K562 (cell line): Measurements from ENCODE around the gene ZNF155. TPM values are rescaled to one million over a fixed set of nuclear protein-coding genes. Genes with fewer than 3 reads are reported as not detected.

Experiments used
- ATAC-seq: fragments of 200-7000 bp; cut with Tn5 transposase; 3 replicates; pipeline ENCODE4 v1.9.1; 2020; ENCODE audit warnings: moderate library complexity
- BruUV-seq: library from RNA; stranded (reverse); fragments of 400-500 nt; replicated peaks from 2 replicates; lab custom pipeline; 2021; lab: Mats Ljungman, UMichigan
- CTCF ChIA-PET: fragments of 300-600 bp; formaldehyde crosslinking; extraction: SDS; loops from one replicate; lab custom pipeline; 2021; ENCODE audit warnings: low intra/inter-chr PET ratio; lab: Yijun Ruan, JAX
- POLR2A ChIA-PET: fragments of 300-600, 350-650 bp; sonication (Branson Sonifier 250); formaldehyde crosslinking; extraction: SDS; loops from one replicate; lab custom pipeline; 2021; ENCODE audit warnings: antibody characterized with exemption, inconsistent platforms; lab: Yijun Ruan, JAX
- DNase-seq, 4 experiments: peaks; one replicate each; pipeline versions ENCODE4 v3.0.0 to v3.0.0-alpha.2; 2011 to 2018; ENCODE audit warnings: low spot score in 3 of 4, mixed read lengths in 3 of 4; ENCODE audit errors: extremely low read depth in 1 of 4
- FAIRE-seq: peaks from 2 replicates; lab custom pipeline; 2011; peaks lifted over from hg19 to GRCh38; lab: Jason Lieb, UNC
- H2AFZ ChIP-seq: 2 replicates; pipeline ENCODE4 v1.6.0; 2011; ENCODE audit warnings: low read depth, low read length, control low read depth, inconsistent platforms
- H3K27ac ChIP-seq: fragments of 200-600 bp; 3 replicates; pipeline ENCODE4 v1.8.0; 2011; ENCODE audit warnings: low read depth, mild to moderate bottlenecking, control low read depth, inconsistent platforms, low read length, moderate library complexity, mixed read lengths; ENCODE audit errors: extremely low read depth
- H3K27me3 ChIP-seq, 2 experiments: fragments of 300-600 bp in 1 of 2; 2 replicates in 1 of 2; 3 replicates in 1 of 2; pipeline versions ENCODE4 v1.6.0 to v1.8.0; 2011; ENCODE audit warnings: inconsistent platforms in 2 of 2, low read length in 2 of 2, mild to moderate bottlenecking in 1 of 2, mixed read lengths in 1 of 2, moderate library complexity in 1 of 2; ENCODE audit not compliant: control insufficient read depth in 2 of 2, insufficient read depth in 2 of 2
- H3K36me3 ChIP-seq: fragments of 300-600 bp; 3 replicates; pipeline ENCODE4 v1.8.0; 2011; ENCODE audit warnings: mild to moderate bottlenecking, low read length, inconsistent platforms; ENCODE audit not compliant: control insufficient read depth, insufficient read depth
- H3K4me1 ChIP-seq, 2 experiments: fragments of 200-600 bp in 1 of 2; replicated peaks in 1 of 2; 2 replicates in 1 of 2; 3 replicates in 1 of 2; pipeline versions ENCODE4 v1.5.1 to v1.8.0; 2011; ENCODE audit warnings: inconsistent platforms in 2 of 2, low read length in 2 of 2, mild to moderate bottlenecking in 1 of 2, mixed read lengths in 1 of 2, moderate library complexity in 1 of 2; ENCODE audit not compliant: control insufficient read depth in 2 of 2, insufficient read depth in 2 of 2
- H3K4me2 ChIP-seq: 2 replicates; pipeline ENCODE4 v1.6.1; 2011; ENCODE audit warnings: low read length, control low read depth, inconsistent platforms, mixed read lengths; ENCODE audit not compliant: insufficient read depth
- H3K4me3 ChIP-seq: fragments of 200-600 bp; sonication (generic), shearing (Covaris generic); 2 replicates; pipeline ENCODE4 v1.5.1; 2016; ENCODE audit warnings: control low read depth, inconsistent platforms
- H3K79me2 ChIP-seq: fragments of 200-600 bp; 3 replicates; pipeline ENCODE4 v1.8.0; 2011; ENCODE audit warnings: low read length, inconsistent platforms; ENCODE audit not compliant: control insufficient read depth, insufficient read depth
- H3K9ac ChIP-seq, 2 experiments: 2 replicates each; pipeline versions ENCODE4 v1.6.0 to v1.6.1; 2011; ENCODE audit warnings: low read depth in 2 of 2, low read length in 2 of 2, control low read depth in 1 of 2, inconsistent platforms in 1 of 2, mild to moderate bottlenecking in 1 of 2, mixed read lengths in 1 of 2; ENCODE audit not compliant: insufficient read depth in 1 of 2
- H3K9me1 ChIP-seq: one replicate; pipeline ENCODE4 v1.6.0; 2011; ENCODE audit warnings: inconsistent platforms, mild to moderate bottlenecking, low read length, moderate library complexity; ENCODE audit not compliant: control insufficient read depth, insufficient read depth
- H3K9me3 ChIP-seq: replicated peaks from 2 replicates; pipeline ENCODE4 v1.5.1; 2011; ENCODE audit warnings: low read depth, low read length, inconsistent platforms; ENCODE audit not compliant: control insufficient read depth, insufficient read depth
- H4K20me1 ChIP-seq: replicated peaks from 2 replicates; pipeline ENCODE4 v1.6.1; 2011; ENCODE audit warnings: low read length, inconsistent platforms, mixed read lengths; ENCODE audit not compliant: control insufficient read depth, insufficient read depth
- BDP1 ChIP-seq: IDR thresholded peaks from 3 replicates; pipeline ENCODE4 v1.6.1; 2011; ENCODE audit not compliant: insufficient read length, insufficient read depth
- CEBPG ChIP-seq, 3 experiments: fragments of 200-800 bp in 1 of 3; sonication (Bioruptor generic) in 1 of 3; sonication (generic) in 1 of 3; formaldehyde crosslinking in 1 of 3; IDR thresholded peaks in 2 of 3; conservative IDR thresholded peaks in 1 of 3; 2 replicates each; pipeline versions ENCODE4 v1.6.1 to v1.8.0; 2016 to 2022; ENCODE audit warnings: missing compliant biosample characterization in 2 of 3, missing genetic modification characterization in 2 of 3, mild to moderate bottlenecking in 1 of 3, missing genetic modification reagents in 1 of 3
- EZH2 ChIP-seq: IDR thresholded peaks from 2 replicates; pipeline ENCODE4 v1.6.1; 2012; ENCODE audit warnings: low read depth, mild to moderate bottlenecking, inconsistent platforms, low read length, borderline replicate concordance
- HIVEP1 ChIP-seq: fragments of 250-450 bp; sonication (Bioruptor Pico); IDR thresholded peaks from 2 replicates; pipeline ENCODE4 v1.4.0; 2020; ENCODE audit warnings: mild to moderate bottlenecking
- MTA2 ChIP-seq: fragments of 450-650 bp; IDR thresholded peaks from 2 replicates; pipeline ENCODE4 v1.6.1; 2016; ENCODE audit warnings: low read depth
- SAP30 ChIP-seq: fragments of 200-600 bp; sonication (generic); IDR thresholded peaks from 2 replicates; pipeline ENCODE4 v1.6.1; 2012; ENCODE audit warnings: borderline replicate concordance, low read depth, mild to moderate bottlenecking, moderate library complexity, low read length, control low read depth, inconsistent platforms; ENCODE audit not compliant: insufficient read depth, poor library complexity, severe bottlenecking
- ZNF224 ChIP-seq: sonication (generic); formaldehyde crosslinking; IDR thresholded peaks from 2 replicates; pipeline ENCODE4 v1.8.0; 2022; ENCODE audit warnings: mild to moderate bottlenecking, missing genetic modification reagents
- ZNF75A ChIP-seq: fragments of 450-650 bp; formaldehyde crosslinking; IDR thresholded peaks from 2 replicates; pipeline ENCODE4 v1.4.0; 2020; ENCODE audit warnings: mild to moderate bottlenecking
- WGBS: fragments of 100-300 bp; shearing (Covaris generic); methylation state at CpG from one replicate; pipeline ENCODE4 v1.1.6; 2016; ENCODE audit warnings: low coverage, mixed read lengths; ENCODE audit not compliant: insufficient coverage; ENCODE audit errors: missing lambda C conversion rate; 5-methylcytosine and 5-hydroxymethylcytosine counted together
- in situ Hi-C: fragments of 300-500 bp; cut with MboI; formaldehyde crosslinking; loops from 4 replicates; pipeline ENCODE4 v1.15.0; 2018; ENCODE audit warnings: inconsistent platforms, mixed read lengths
- intact Hi-C: fragments of 100-400 bp; cut with micrococcal nuclease; formaldehyde crosslinking; loops from 2 replicates; pipeline ENCODE4 v1.14.2; 2022
- polyA plus RNA-seq, 8 experiments: library from polyadenylated mRNA; depleted of rRNA in 4 of 8; stranded (reverse) in 5 of 8; unstranded in 3 of 8; fragments of >200 nt; fragmentation: Nextera tagmentation in 2 of 8; fragmentation: Illumina TruSeq in 1 of 8; extraction: Ambion mirVana in 2 of 8; extraction: Trizol in 1 of 8; gene quantifications; 2 replicates each; pipeline versions ENCODE4 v1.2.1 to v1.2.3, GENCODE V29; 2011 to 2014; ENCODE audit warnings: inconsistent platforms in 1 of 8, missing spikeins in 1 of 8
- total RNA-seq, 7 experiments: library from RNA; depleted of rRNA in 6 of 7; stranded (reverse); fragments of >200 nt in 6 of 7; fragmentation: Illumina TruSeq in 2 of 7; extraction: Trizol in 2 of 7; gene quantifications; 2 replicates each; pipeline versions ENCODE4 v1.2.1 to v1.2.3, GENCODE V29; 2011 to 2021; ENCODE audit warnings: low replicate concordance in 1 of 7
- TF ChIP-seq, protein P1 (sequence below): sonication (generic); formaldehyde crosslinking; IDR thresholded peaks from 2 replicates; pipeline ENCODE4 v1.9.0; 2022; ENCODE audit warnings: mild to moderate bottlenecking, missing genetic modification reagents
- TF ChIP-seq, protein P2 (sequence below), 3 experiments: fragments of 200-800 bp in 1 of 3; fragments of 250-450 bp in 1 of 3; fragments of 450-650 bp in 1 of 3; sonication (Bioruptor Pico) in 1 of 3; sonication (Bioruptor generic) in 1 of 3; formaldehyde crosslinking in 1 of 3; IDR thresholded peaks; 2 replicates each; pipeline versions ENCODE4 v1.6.1 to v1.8.0; 2016 to 2022; ENCODE audit warnings: mild to moderate bottlenecking in 2 of 3, missing genetic modification characterization in 2 of 3, missing compliant biosample characterization in 1 of 3, moderate library complexity in 1 of 3

Gene ZNF155
- total and polyA plus RNA-seq, 9 of the 15 experiments (the other 6 are each of a cell fraction or from before 2014, with no cell fraction given): 0.09 to 0.76 (median 0.37) TPM

DNA sequence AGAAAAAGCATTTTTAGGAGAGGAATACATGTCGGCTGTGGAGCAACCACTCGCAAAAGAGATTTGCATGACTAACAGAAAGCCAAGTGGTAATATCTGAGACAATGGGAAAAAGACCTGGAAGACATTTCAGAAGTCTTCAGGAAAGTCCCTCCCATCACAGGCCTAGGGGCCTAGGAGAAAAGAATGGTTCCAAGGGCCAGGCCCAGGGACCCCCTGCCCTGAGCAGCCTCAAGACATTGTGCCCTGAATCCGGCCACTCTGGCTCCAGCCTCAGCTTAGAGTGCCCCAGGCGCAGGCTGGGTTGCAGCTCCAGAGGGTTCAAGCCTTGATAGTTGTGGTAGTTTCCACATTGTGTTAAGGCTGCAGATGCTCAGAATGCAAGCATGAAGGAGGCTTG lies 23.6 kb upstream of the ZNF155 start (continued):
- TF ChIP-seq MTA2 (no peak), EZH2 (no peak), CEBPG (CRISPR knock-in tag; IDR thresholded peaks at IDR 0.05) (no peak), CEBPG (tag; conservative IDR thresholded peaks at IDR 0.05 in 1 of 2, IDR thresholded peaks at IDR 0.05 in 1 of 2) (no peak), SAP30 (no peak), BDP1 (no peak), HIVEP1 (no peak), ZNF224 (no peak)
- TF ChIP-seq, protein P1, sequence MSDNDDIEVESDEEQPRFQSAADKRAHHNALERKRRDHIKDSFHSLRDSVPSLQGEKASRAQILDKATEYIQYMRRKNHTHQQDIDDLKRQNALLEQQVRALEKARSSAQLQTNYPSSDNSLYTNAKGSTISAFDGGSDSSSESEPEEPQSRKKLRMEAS (CRISPR knock-in tag): no peak

DNA sequence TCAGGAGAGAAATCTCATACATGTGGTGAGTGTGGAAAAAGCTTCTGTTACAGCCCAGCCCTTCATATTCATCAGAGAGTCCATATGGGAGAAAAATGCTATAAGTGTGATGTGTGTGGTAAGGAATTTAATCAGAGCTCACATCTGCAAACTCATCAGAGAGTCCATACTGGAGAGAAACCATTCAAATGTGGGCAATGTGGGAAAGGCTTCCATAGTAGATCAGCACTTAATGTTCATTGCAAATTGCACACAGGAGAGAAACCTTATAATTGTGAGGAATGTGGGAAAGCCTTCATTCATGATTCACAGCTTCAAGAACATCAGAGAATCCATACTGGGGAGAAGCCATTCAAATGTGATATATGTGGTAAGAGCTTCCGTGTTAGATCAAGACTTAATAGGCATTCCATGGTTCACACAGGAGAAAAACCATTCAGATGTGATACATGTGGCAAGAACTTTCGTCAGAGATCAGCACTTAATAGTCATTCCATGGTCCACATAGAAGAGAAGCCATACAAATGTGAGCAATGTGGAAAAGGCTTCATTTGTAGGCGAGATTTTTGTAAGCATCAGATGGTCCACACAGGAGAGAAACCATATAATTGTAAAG lies 17.8 kb upstream of the ZNF155 start:
- no TSS peak for BruUV-seq
- Histone ChIP-seq H3K27me3 (no peaks in the 10 kb centered on the region), H3K9me1 (no peaks in the 10 kb centered on the region), H3K4me2 (no peak overlapping the region), H4K20me1 (no peaks in the 10 kb centered on the region), H3K9me3 (peaks cover 4% of the 10 kb centered on the region; the same call in 1 of the 2 replicates), H3K79me2 (no peaks in the 10 kb centered on the region), H3K4me1 (no peaks in the 10 kb centered on the region), H3K4me3 (no peak overlapping the region), H3K27ac (no peak overlapping the region), H3K9ac (no peak overlapping the region), H3K36me3 (no peaks in the 10 kb centered on the region), H2AFZ (no peak overlapping the region)
- no peak for ATAC-seq
- peak; percentile 89 for TF ChIP-seq ZNF75A
- TF ChIP-seq, protein P2, sequence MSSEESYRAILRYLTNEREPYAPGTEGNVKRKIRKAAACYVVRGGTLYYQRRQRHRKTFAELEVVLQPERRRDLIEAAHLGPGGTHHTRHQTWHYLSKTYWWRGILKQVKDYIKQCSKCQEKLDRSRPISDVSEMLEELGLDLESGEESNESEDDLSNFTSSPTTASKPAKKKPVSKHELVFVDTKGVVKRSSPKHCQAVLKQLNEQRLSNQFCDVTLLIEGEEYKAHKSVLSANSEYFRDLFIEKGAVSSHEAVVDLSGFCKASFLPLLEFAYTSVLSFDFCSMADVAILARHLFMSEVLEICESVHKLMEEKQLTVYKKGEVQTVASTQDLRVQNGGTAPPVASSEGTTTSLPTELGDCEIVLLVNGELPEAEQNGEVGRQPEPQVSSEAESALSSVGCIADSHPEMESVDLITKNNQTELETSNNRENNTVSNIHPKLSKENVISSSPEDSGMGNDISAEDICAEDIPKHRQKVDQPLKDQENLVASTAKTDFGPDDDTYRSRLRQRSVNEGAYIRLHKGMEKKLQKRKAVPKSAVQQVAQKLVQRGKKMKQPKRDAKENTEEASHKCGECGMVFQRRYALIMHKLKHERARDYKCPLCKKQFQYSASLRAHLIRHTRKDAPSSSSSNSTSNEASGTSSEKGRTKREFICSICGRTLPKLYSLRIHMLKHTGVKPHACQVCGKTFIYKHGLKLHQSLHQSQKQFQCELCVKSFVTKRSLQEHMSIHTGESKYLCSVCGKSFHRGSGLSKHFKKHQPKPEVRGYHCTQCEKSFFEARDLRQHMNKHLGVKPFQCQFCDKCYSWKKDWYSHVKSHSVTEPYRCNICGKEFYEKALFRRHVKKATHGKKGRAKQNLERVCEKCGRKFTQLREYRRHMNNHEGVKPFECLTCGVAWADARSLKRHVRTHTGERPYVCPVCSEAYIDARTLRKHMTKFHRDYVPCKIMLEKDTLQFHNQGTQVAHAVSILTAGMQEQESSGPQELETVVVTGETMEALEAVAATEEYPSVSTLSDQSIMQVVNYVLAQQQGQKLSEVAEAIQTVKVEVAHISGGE (CRISPR knock-in tag; IDR thresholded peaks at IDR 0.05): no peak
- no peak for DNase-seq
- CTCF ChIA-PET: no interaction called here
- intact Hi-C loops: no loop called here
- in situ Hi-C loops: no loop called here
- WGBS: 2% methylated on average over 3 of the region's 3 CpGs
- no peak for FAIRE-seq
- POLR2A ChIA-PET: interaction anchor here (0.5 kb wide), 1 partner anchor 18 kb away, joined by 3 read pairs; the partner anchor contains the start of gene ZNF155
